HCT116 (cell line): ENCODE measurements around the gene MAP3K4. TPM values are rescaled to one million over a fixed set of nuclear protein-coding genes. Genes with fewer than 3 reads are reported as not detected.

Experiments used
- ATAC-seq: fragments of 200-7000 bp; cut with Tn5 transposase; 2 replicates; pipeline ENCODE4 v1.9.1; 2020; ENCODE audit warnings: mild to moderate bottlenecking, moderate library complexity
- BruUV-seq: library from RNA; stranded (reverse); fragments of 400-500 nt; replicated peaks from 2 replicates; lab custom pipeline; 2021; lab: Mats Ljungman, UMichigan
- CTCF ChIA-PET: fragments of 300-600 bp; sonication (Branson Sonifier 250); formaldehyde crosslinking; loops from one replicate; lab custom pipeline; 2021; ENCODE audit warnings: antibody characterized with exemption; lab: Charles Lee
- POLR2A ChIA-PET: fragments of 300-600, 350-600 bp; sonication (Branson Sonifier 250); formaldehyde crosslinking; loops from one replicate; lab custom pipeline; 2021; ENCODE audit warnings: antibody characterized with exemption; lab: Charles Lee
- RAD21 ChIA-PET, 2 experiments: fragments of 300-600 bp; sonication (Branson Sonifier 250); formaldehyde crosslinking; loops; one replicate each; lab custom pipeline; 2023; ENCODE audit warnings: low total read pairs in 2 of 2; ENCODE audit not compliant: uncharacterized antibody in 2 of 2, unreplicated experiment in 2 of 2, low non-redundant PET in 1 of 2; lab: Charles Lee
- DNase-seq: peaks from one replicate; pipeline ENCODE4 v3.0.0-alpha.2; 2010; ENCODE audit warnings: low read depth, low spot score
- H2AFZ ChIP-seq: fragments of 200-600 bp; shearing (Covaris generic), sonication (generic); 2 replicates; pipeline ENCODE4 v1.6.1; 2017; ENCODE audit warnings: low read depth, mixed run types, mixed read lengths, antibody characterized with exemption, low read length; ENCODE audit not compliant: poor library complexity, severe bottlenecking
- H3K27ac ChIP-seq: 2 replicates; pipeline ENCODE4 v1.5.1; 2012; ENCODE audit warnings: low read depth, low read length
- H3K27me3 ChIP-seq: fragments of 200-600 bp; sonication (generic); 2 replicates; pipeline ENCODE4 v1.6.1; 2016; ENCODE audit warnings: mixed run types, low read length, mixed read lengths; ENCODE audit not compliant: insufficient read depth
- H3K36me3 ChIP-seq, 2 experiments: fragments of 200-500 bp in 1 of 2; fragments of 200-600 bp in 1 of 2; sonication (Bioruptor generic) in 1 of 2; sonication (generic) in 1 of 2; 2 replicates each; pipeline versions ENCODE4 v1.5.1 to v1.6.1; 2014 to 2016; ENCODE audit warnings: low read length in 2 of 2, inconsistent platforms in 1 of 2, mixed read lengths in 1 of 2, mixed run types in 1 of 2; ENCODE audit not compliant: insufficient read depth in 2 of 2, control insufficient read depth in 1 of 2
- H3K4me1 ChIP-seq, 2 experiments: fragments of 200-600 bp in 1 of 2; sonication (generic) in 1 of 2; 2 replicates each; pipeline versions ENCODE4 v1.5.1 to v1.6.1; 2012 to 2017; ENCODE audit warnings: low read length in 2 of 2, inconsistent platforms in 1 of 2, mild to moderate bottlenecking in 1 of 2, mixed read lengths in 1 of 2, mixed run types in 1 of 2, moderate library complexity in 1 of 2; ENCODE audit not compliant: insufficient read depth in 2 of 2, control insufficient read depth in 1 of 2
- H3K4me2 ChIP-seq: fragments of 200-600 bp; sonication (generic); 2 replicates; pipeline ENCODE4 v1.6.1; 2017; ENCODE audit warnings: mixed run types, low read length, mixed read lengths
- H3K4me3 ChIP-seq, 2 experiments: fragments of 200-600 bp in 1 of 2; sonication (generic) in 1 of 2; replicated peaks in 1 of 2; 2 replicates each; pipeline ENCODE4 v1.5.1; 2011 to 2016; ENCODE audit warnings: low read length in 2 of 2, control low read depth in 1 of 2, low read depth in 1 of 2, mild to moderate bottlenecking in 1 of 2, mixed read lengths in 1 of 2, mixed run types in 1 of 2
- H3K79me2 ChIP-seq: fragments of 200-600 bp; sonication (generic); 2 replicates; pipeline ENCODE4 v1.6.1; 2017; ENCODE audit warnings: mild to moderate bottlenecking, mixed run types, low read length, moderate library complexity, mixed read lengths; ENCODE audit not compliant: insufficient read depth
- H3K9ac ChIP-seq: fragments of 200-600 bp; sonication (generic); 2 replicates; pipeline ENCODE4 v1.6.1; 2016; ENCODE audit warnings: low read length, mixed read lengths
- H3K9me2 ChIP-seq: fragments of 200-600 bp; sonication (generic), shearing (Covaris generic); 2 replicates; pipeline ENCODE4 v1.6.1; 2017; ENCODE audit warnings: mixed run types, mild to moderate bottlenecking, moderate library complexity; ENCODE audit not compliant: insufficient read depth
- H3K9me3 ChIP-seq, 2 experiments: fragments of 200-500 bp in 1 of 2; fragments of 200-600 bp in 1 of 2; sonication (Bioruptor generic) in 1 of 2; sonication (generic) in 1 of 2; 2 replicates each; pipeline ENCODE4 v1.6.1; 2014 to 2017; ENCODE audit warnings: low read length in 2 of 2, mixed read lengths in 2 of 2, inconsistent platforms in 1 of 2, low read depth in 1 of 2, mild to moderate bottlenecking in 1 of 2, mixed run types in 1 of 2, moderate library complexity in 1 of 2; ENCODE audit not compliant: control insufficient read depth in 1 of 2, insufficient read depth in 1 of 2
- H4K20me1 ChIP-seq: fragments of 200-600 bp; sonication (generic), shearing (Covaris generic); 2 replicates; pipeline ENCODE4 v1.6.1; 2017; ENCODE audit warnings: mixed run types, mild to moderate bottlenecking, moderate library complexity; ENCODE audit not compliant: insufficient read depth
- CBX3 ChIP-seq: IDR thresholded peaks from 2 replicates; pipeline ENCODE4 v1.6.1; 2012; ENCODE audit warnings: low read depth
- CEBPB ChIP-seq: IDR thresholded peaks from 2 replicates; pipeline ENCODE4 v1.6.1; 2012; ENCODE audit warnings: low read depth
- EGR1 ChIP-seq: IDR thresholded peaks from 2 replicates; pipeline ENCODE4 v1.6.1; 2012; ENCODE audit warnings: low read depth
- EZH2 ChIP-seq: fragments of 200-600 bp; sonication (generic); IDR thresholded peaks from 2 replicates; pipeline ENCODE4 v1.6.1; 2017; ENCODE audit warnings: antibody characterized with exemption, mixed run types
- EZH2phosphoT487 ChIP-seq: fragments of 200-600 bp; IDR thresholded peaks from 2 replicates; pipeline ENCODE4 v1.6.1; 2018; ENCODE audit warnings: antibody characterized with exemption, borderline replicate concordance
- FOSL1 ChIP-seq: IDR thresholded peaks from 2 replicates; pipeline ENCODE4 v1.6.1; 2012; ENCODE audit warnings: low read depth
- POLR2A ChIP-seq: IDR thresholded peaks from 2 replicates; pipeline ENCODE4 v1.7.0; 2011; ENCODE audit warnings: borderline replicate concordance; ENCODE audit not compliant: insufficient read depth, insufficient read length; ENCODE audit errors: extremely low read depth
- SRF ChIP-seq: IDR thresholded peaks from 2 replicates; pipeline ENCODE4 v1.6.1; 2012; ENCODE audit warnings: low read depth
- YY1 ChIP-seq: IDR thresholded peaks from 2 replicates; pipeline ENCODE4 v1.6.1; 2011; ENCODE audit warnings: low read length, low read depth, moderate library complexity, mild to moderate bottlenecking; ENCODE audit not compliant: insufficient replicate concordance; ENCODE audit errors: extremely low read depth
- ZFX ChIP-seq: fragments of 450-650 bp; IDR thresholded peaks from 2 replicates; pipeline ENCODE4 v1.6.1; 2017
- ZNF274 ChIP-seq: fragments of 200-500 bp; sonication (Bioruptor generic); IDR thresholded peaks from 2 replicates; pipeline ENCODE4 v1.6.1; 2014; ENCODE audit warnings: mild to moderate bottlenecking, low read depth, low read length, inconsistent platforms
- intact Hi-C: fragments of 100-400 bp; cut with micrococcal nuclease; formaldehyde crosslinking; loops from 2 replicates; pipeline ENCODE4 v1.10.0; 2022
- total RNA-seq: library from RNA; stranded (reverse); gene quantifications from one replicate; pipeline ENCODE4 v1.2.1, GENCODE V29; 2021; ENCODE audit not compliant: unreplicated experiment
- TF ChIP-seq, protein P1 (sequence below): IDR thresholded peaks from 2 replicates; pipeline ENCODE4 v1.6.1; 2011; ENCODE audit warnings: mild to moderate bottlenecking, low read length, moderate library complexity; ENCODE audit not compliant: insufficient replicate concordance; ENCODE audit errors: extremely low read depth
- TF ChIP-seq, protein P2 (sequence below): IDR thresholded peaks from 2 replicates; pipeline ENCODE4 v1.6.1; 2012

MAP3K4 gene
- total RNA-seq, 1 experiment from 2014 or later = 46.5 TPM

DNA sequence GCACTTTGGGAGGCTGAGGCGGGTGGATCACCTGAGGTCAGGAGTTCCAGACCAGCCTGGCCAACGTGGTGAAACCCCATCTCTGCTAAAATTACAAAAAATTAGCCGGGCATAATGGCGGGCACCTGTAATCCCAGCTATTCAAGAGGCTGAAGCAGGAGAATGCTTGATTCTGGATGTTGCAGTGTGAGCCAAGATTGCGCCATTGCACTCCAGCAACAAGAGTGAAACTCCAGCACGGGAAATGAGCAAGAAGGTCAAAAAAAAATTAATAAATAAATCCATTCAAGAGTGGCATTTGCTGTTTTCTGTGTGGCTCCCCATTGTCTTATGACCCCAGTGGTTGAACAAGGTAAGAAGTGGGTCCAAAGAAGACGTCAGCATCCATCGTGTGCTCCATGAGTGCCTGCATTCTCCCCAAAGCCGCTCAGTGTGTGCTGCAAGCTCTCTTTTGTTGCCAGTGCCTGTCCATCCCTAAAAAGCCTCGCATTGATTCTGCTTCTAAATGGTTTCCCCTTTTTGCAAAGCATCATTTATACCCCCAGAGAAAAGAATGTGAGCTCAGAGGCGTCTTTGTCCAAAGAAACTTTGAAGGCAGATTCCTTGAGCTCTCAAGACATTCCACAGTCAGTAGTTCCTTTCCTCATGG, 38.8 kb upstream of the MAP3K4 start:
- POLR2A ChIA-PET = no interaction called here
- H3K27me3 ChIP-seq = no peaks in the 10 kb centered on the region

DNA sequence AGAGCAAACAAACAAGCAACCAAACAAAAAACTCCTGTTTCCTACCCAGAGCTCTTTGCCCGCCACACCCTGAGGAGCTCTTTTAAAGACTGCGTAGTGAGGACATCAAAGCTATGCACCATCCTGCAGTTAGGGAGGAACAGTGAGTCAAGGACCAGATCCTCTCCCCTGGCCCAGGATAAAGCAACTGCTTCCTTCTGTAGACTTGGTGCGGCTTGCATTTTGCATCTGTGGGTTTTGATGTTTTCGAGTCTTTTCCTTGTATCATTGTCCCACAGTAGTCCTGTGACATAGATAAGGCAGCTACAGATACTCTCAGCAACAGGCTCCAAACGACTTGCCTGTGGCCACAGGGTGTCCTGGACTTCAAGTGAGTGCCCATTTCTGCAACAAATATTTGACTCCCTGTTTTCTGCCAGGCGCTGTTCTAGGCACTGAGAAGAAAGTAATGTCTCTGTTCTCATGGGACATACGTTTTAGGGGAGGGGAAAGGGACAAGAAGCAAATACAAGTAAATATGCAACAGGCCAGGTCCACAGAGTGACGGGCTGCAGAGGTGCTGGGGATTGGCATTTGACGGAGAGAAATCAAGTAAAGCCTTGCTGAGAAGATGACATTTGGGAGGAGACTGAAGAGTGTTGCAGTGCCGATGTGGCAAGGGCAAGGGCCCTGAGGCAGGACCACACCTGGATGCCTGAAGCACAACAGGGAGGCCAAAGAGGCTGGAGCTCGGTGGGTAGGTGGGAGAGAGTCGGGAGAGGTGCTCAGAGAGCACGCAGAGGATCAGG, 35.9 kb upstream of the MAP3K4 start:
- Histone ChIP-seq H3K27me3 (no peaks in the 10 kb centered on the region), H3K36me3 (no peaks in the 10 kb centered on the region), H3K4me2 (no peak overlapping the region), H2AFZ (no peak overlapping the region), H4K20me1 (no peaks in the 10 kb centered on the region), H3K9ac (no peak overlapping the region), H3K9me3 (no peaks in the 10 kb centered on the region), H3K9me2 (no peaks in the 10 kb centered on the region), H3K4me1 (no peaks in the 10 kb centered on the region), H3K4me3 (no peak overlapping the region), H3K27ac (no peak overlapping the region), H3K79me2 (no peaks in the 10 kb centered on the region)
- ATAC-seq = no peak
- POLR2A ChIA-PET = no interaction called here
- no TSS peak for BruUV-seq
- RAD21 ChIA-PET = no interaction called here
- DNase-seq = no peak
- intact Hi-C loops = no loop called here
- CTCF ChIA-PET = no interaction called here
- TF ChIP-seq POLR2A = no peak
- TF ChIP-seq, protein P1, sequence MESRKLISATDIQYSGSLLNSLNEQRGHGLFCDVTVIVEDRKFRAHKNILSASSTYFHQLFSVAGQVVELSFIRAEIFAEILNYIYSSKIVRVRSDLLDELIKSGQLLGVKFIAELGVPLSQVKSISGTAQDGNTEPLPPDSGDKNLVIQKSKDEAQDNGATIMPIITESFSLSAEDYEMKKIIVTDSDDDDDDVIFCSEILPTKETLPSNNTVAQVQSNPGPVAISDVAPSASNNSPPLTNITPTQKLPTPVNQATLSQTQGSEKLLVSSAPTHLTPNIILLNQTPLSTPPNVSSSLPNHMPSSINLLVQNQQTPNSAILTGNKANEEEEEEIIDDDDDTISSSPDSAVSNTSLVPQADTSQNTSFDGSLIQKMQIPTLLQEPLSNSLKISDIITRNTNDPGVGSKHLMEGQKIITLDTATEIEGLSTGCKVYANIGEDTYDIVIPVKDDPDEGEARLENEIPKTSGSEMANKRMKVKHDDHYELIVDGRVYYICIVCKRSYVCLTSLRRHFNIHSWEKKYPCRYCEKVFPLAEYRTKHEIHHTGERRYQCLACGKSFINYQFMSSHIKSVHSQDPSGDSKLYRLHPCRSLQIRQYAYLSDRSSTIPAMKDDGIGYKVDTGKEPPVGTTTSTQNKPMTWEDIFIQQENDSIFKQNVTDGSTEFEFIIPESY = no peak
- no peak for TF ChIP-seq YY1
- no peak for TF ChIP-seq EGR1
- TF ChIP-seq EZH2phosphoT487 = no peak

More for the DNA sequence above, 38.8 kb upstream of the MAP3K4 start:
- TF ChIP-seq, protein P2, sequence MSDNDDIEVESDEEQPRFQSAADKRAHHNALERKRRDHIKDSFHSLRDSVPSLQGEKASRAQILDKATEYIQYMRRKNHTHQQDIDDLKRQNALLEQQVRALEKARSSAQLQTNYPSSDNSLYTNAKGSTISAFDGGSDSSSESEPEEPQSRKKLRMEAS = no peak
- TF ChIP-seq ZFX (no peak), FOSL1 (no peak), ZNF274 (no peak), CBX3 (no peak), CEBPB (no peak), POLR2A (no peak), SRF (no peak), EZH2 (no peak), YY1 (no peak)
- TF ChIP-seq, all 23 proteins: peak for 0
- RAD21 ChIA-PET = no interaction called here
- Histone ChIP-seq H2AFZ (no peak overlapping the region), H3K9me2 (no peaks in the 10 kb centered on the region), H3K4me2 (no peak overlapping the region), H3K4me1 (no peaks in the 10 kb centered on the region), H3K9me3 (no peaks in the 10 kb centered on the region), H3K4me3 (no peak overlapping the region), H3K79me2 (no peaks in the 10 kb centered on the region), H3K36me3 (no peaks in the 10 kb centered on the region), H3K27ac (no peak overlapping the region), H4K20me1 (no peaks in the 10 kb centered on the region), H3K9ac (no peak overlapping the region)
- intact Hi-C loops = no loop called here
- ATAC-seq = no peak
- no TSS peak for BruUV-seq
- CTCF ChIA-PET = no interaction called here
- DNase-seq = no peak
